GM21447 (cell line): ENCODE results near the gene C19orf38.

ENCODE experiments used
- ATAC-seq: cut with Tn5 transposase; IDR thresholded peaks from one replicate; pipeline ENCODE4 v1.9.1; 2021; ENCODE audit not compliant: unreplicated experiment

The C19orf38 gene

DNA sequence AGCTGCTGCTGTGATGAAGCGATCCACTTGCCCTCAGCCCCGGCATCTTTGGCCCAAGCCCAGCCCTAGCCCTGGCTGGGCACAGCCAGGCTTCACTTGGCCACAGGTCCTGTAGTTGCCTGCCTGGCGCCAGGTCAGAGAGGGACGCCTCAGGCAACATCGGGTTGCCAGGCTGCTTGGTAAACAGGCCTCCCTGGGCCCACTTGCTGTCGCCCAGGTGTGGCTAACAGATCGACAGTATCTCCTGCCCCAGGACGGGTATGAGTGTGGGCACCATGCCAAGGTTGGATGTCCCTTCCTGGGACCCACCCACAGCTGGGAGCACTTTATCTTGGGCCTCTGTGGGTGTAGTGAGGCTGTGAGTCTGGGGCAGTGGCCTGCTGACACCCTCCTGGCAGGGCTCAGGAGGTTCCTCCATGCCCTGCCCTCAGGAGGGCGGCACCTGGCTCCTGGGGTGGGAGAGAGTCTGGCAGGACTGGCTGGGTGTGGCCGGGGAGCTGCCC lies 51.0 kb downstream of the C19orf38 start:
- no peak for ATAC-seq

DNA sequence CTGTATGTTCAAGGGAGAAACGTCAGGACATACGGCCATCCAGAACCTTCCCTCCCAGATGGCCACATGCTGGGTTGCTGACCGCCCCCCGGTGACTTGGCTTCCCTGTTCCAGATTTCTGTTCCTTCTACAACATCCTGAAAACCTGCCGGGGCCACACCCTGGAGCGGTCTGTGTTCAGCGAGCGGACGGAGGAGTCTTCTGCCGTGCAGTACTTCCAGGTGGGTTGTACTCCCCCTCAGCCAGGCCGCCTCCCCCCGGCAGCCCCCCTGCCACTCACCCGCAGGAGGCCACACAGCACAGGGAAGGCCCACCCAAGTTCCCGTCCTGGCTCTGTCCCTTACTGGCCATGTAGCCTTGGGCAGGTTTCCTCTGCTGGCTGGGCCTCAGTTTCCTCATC lies 59.7 kb downstream of the C19orf38 start:
- no peak for ATAC-seq

DNA sequence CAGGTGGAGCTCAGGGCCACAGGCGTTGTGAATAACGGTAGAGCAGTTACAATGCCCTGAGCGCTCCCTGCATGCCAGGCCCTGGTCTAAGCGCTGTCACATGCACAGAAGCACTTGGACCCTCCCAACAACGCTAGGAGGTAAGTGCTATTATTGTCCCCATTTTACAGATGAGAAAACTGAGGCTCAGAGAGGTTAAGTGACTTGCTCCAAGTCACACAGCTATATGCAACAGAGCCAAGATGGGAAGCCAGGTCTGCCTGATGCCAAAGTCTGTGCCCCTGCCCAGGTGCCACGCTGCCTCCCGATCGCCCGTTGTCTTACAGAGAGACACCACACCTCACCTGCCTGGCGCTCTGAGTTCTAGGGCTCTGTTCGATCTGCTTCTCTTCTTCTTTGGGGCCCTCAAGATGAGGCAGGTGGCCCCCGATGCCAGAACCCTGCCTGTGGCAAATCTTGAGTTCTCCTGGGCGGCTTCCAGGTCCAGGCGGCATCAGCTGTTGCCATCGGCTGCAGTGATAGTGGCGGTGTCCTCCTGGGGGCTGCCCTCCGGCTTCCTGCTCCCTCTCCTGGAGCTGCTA lies 60.3 kb downstream of the C19orf38 start:
- no peak for ATAC-seq

DNA sequence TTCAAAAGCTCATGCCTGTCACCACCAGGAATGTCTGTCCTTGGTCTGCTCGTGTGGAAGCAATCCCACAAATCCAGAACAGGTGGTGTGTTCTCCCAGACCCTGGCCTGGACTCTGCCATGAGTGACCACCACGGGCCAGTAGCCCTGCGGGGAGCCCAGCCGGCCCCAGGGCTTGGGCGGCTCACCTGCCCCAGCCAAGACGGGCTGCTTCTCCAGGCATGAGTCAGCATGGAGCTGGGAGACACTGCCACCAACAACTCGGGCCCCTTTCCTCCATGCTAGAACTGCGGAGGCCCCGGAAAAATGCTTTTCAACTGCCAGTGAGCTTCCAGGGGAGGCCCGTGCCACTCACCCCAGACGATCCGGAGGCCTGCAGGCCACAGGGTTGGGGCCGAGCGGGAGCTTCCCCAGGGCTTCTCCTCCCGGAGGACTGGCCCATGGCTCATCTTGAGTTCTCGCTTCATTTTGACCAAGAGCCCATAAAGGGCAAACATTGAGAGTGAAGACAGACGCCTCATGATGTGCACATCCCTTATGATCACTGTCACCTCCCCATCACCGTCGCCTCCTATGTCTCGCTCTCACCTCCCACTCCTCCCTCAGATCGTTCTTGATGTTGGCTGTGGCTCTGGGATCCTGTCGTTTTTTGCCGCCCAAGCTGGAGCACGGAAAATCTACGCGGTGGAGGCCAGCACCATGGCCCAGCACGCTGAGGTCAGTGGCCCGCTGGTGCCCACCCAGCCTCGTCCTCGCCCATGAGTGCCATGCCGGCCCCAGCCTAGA lies 63.6 kb downstream of the C19orf38 start:
- no peak for ATAC-seq

DNA sequence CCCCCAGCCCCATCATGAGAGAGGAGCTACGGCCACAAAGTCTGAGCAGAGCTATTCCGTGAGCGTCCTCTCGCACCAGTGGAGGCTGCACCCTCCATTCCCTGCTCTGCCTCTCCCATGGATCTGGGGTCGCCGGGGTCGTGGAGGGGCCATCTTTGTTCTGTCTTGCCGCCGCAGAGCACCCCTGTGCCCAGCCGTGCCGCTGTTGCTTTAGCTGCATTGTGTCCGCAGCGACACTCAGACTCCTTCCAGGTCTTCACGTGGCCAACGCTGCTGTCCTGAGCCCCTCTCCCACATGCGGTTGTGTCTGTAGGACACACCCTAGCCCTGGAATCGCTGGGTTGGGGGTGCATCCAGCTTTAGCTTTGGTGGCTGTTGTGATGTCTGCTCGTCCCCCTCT lies 64.4 kb downstream of the C19orf38 start:
- no peak for ATAC-seq

DNA sequence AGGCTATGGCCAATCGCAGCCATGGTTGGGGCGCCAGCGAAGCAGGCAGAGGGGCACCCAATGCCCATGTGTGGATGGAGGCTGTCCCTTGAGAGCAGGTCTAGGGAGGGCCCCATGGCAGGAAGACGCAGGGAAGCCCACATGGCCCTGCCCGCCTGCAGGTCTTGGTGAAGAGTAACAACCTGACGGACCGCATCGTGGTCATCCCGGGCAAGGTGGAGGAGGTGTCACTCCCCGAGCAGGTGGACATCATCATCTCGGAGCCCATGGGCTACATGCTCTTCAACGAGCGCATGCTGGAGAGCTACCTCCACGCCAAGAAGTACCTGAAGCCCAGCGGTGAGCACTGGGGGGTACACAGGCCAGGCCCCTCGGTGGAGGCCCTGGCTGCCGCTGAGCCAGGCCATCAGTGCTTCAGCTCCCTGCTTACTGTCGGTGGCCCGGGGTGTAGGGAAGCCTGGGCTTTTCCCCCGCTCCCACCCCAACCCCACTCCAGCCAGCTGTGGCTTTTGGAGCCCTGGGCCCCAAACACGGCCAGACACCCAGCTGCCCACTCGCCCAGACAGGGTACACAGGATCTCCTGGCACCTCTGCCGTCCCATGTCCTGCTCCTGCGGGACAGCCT lies 65.6 kb downstream of the C19orf38 start:
- no peak for ATAC-seq

DNA sequence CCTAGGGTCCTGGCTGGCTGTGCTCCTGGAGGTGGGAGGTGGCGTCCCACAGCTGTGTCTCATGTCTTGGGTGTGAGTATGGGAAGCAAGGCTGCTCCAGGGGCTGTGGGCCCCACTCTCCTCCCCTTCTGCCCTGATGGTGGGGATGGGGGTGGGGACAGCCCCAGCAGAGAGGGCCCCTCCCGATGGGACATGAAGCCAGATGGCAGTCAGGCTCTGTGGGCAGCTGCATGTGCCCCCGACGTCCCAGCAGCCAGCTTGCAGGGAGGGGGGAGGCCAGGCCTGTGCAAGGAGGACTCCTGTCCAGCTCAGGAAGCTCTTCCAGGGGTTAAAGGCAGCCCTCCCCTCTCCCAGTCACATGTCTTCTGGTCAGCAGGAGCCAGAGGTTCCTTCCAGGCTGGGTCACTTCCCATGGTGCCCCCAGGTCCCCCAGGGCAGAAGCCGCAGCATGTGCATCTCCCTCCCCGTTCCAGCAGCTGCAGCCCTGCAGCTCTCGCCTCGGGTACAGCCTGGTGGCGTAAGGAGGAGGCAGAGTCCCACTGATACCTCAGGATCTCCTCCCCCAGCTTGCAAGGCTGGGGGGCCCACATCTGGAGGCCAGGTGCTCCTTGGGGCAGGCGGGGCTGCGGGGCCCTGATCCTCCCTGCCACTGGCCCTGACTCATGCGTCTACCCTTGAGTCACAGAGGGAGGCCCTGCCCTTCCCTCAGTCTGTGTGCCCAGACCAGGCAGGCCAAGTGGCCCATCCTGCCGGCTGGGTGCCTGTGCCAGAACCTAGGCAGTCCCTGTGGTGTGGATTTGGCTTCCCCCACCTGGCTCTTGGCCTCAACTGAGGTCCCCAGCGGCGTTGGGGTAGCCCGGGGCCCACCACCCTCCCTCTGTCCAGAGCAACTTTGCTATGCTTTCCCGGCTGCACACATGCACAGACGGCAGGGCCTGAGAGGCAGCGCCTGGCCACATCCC lies 67.2 kb downstream of the C19orf38 start:
- ATAC-seq, result no peak

DNA sequence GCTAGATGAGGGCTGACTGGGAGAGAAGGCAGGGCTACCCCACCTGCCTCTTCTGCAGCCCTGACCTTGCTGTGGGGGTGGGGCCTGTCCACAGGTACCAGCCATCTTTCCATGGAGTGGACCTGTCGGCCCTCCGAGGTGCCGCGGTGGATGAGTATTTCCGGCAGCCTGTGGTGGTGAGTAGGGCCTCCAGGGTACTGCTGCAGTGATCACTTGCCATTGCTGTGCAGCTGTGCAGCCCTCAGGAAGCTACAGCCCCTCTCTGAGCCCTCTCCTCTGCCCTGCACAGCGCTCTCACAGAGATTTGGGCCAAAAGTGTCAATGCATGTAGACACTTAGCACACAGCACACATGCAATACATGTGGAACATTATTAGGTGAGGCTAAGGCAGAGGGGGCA lies 68.4 kb downstream of the C19orf38 start:
- no peak for ATAC-seq

DNA sequence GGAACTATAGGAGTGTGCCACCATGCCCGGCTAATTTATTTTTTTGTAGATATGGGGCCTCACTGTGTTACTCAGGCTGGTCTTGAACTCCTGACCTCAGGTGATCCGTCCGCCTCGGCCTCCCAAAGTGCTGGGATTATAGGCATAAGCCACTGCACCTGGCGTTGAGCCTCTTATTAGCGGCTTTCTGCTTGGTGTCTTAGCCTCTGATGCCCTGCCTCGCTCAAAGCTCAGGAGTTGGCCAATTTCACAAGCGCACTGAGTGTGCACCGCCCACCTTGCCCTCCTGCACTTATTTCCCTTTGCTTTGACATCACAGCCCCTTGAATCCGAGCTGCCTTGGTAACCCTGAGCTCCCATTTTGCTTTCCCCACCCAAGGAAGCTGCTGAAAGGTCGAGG lies 70.1 kb downstream of the C19orf38 start:
- no peak for ATAC-seq
